KMS-11 (cell line): Measurements from ENCODE around the gene P2RX3.

Experiments
- H2AFZ ChIP-seq: fragments of 200-600 bp; sonication (generic); 2 replicates; pipeline ENCODE4 v1.6.1; 2016; ENCODE audit warnings: antibody characterized with exemption, mixed run types, low read depth
- H3K27ac ChIP-seq: fragments of 200-600 bp; sonication (generic); 2 replicates; pipeline ENCODE4 v1.6.1; 2016; ENCODE audit warnings: mild to moderate bottlenecking, mixed run types
- H3K27me3 ChIP-seq: fragments of 200-600 bp; sonication (generic); 2 replicates; pipeline ENCODE4 v1.6.1; 2017; ENCODE audit warnings: mild to moderate bottlenecking, low read depth, mixed run types, moderate library complexity; ENCODE audit not compliant: insufficient read depth
- H3K36me3 ChIP-seq: fragments of 200-600 bp; sonication (generic); 2 replicates; pipeline ENCODE4 v1.6.1; 2017; ENCODE audit warnings: mild to moderate bottlenecking, mixed run types; ENCODE audit not compliant: insufficient read depth
- H3K4me1 ChIP-seq: fragments of 200-600 bp; sonication (generic); 2 replicates; pipeline ENCODE4 v1.6.1; 2016; ENCODE audit warnings: mild to moderate bottlenecking, low read depth, mixed run types; ENCODE audit not compliant: poor library complexity, severe bottlenecking
- H3K4me2 ChIP-seq: fragments of 200-600 bp; sonication (generic); 2 replicates; pipeline ENCODE4 v1.7.0; 2016; ENCODE audit warnings: mild to moderate bottlenecking, mixed run types
- H3K4me3 ChIP-seq: fragments of 200-600 bp; sonication (generic); IDR thresholded peaks from 2 replicates; pipeline ENCODE4 v1.6.1; 2017; ENCODE audit warnings: low read depth, low read length, mixed read lengths; ENCODE audit not compliant: insufficient read depth
- H3K79me2 ChIP-seq: fragments of 200-600 bp; sonication (generic); 2 replicates; pipeline ENCODE4 v1.6.1; 2016; ENCODE audit warnings: low read depth, mixed run types; ENCODE audit not compliant: insufficient read depth
- H3K9ac ChIP-seq: fragments of 200-600 bp; sonication (generic); 2 replicates; pipeline ENCODE4 v1.6.1; 2016; ENCODE audit warnings: mild to moderate bottlenecking, mixed run types
- H4K20me1 ChIP-seq: fragments of 200-600 bp; sonication (generic); 2 replicates; pipeline ENCODE4 v1.6.1; 2016; ENCODE audit warnings: mild to moderate bottlenecking, mixed run types; ENCODE audit not compliant: insufficient read depth
- CTCF ChIP-seq: fragments of 200-600 bp; sonication (generic); conservative IDR thresholded peaks from 2 replicates; pipeline ENCODE4 v1.6.1; 2017; ENCODE audit warnings: low read depth, mild to moderate bottlenecking, antibody characterized with exemption, low read length, moderate library complexity, mixed read lengths

Gene P2RX3

GRCh38 chr11:57315491-57315890, 22.7 kb upstream of the P2RX3 start:
- Histone ChIP-seq H3K4me1 (no peaks in the 10 kb centered on the region), H4K20me1 (no peaks in the 10 kb centered on the region), H3K27ac (no peak overlapping the region), H3K4me2 (no peak overlapping the region), H3K4me3 (no peak overlapping the region), H2AFZ (no peak overlapping the region), H3K27me3 (no peaks in the 10 kb centered on the region), H3K79me2 (no peaks in the 10 kb centered on the region), H3K9ac (no peak overlapping the region), H3K36me3 (no peaks in the 10 kb centered on the region)
- TF ChIP-seq CTCF = no peak

- TF ChIP-seq CTCF = no peak
- Histone ChIP-seq H4K20me1 (no peaks in the 10 kb centered on the region), H3K4me2 (no peak overlapping the region), H3K4me3 (no peak overlapping the region), H3K27ac (no peak overlapping the region), H3K4me1 (no peaks in the 10 kb centered on the region), H3K79me2 (no peaks in the 10 kb centered on the region), H3K36me3 (no peaks in the 10 kb centered on the region), H2AFZ (no peak overlapping the region), H3K9ac (no peak overlapping the region), H3K27me3 (no peaks in the 10 kb centered on the region)
These were observed 22.1 kb upstream of the P2RX3 start for GRCh38 chr11:57316017-57316416.

GRCh38 chr11:57318178-57318577, 20.0 kb upstream of the P2RX3 start:
- Histone ChIP-seq H3K4me2 (no peak overlapping the region), H3K4me3 (no peak overlapping the region), H3K27me3 (no peaks in the 10 kb centered on the region), H3K4me1 (peaks cover 12% of the 10 kb centered on the region), H3K36me3 (no peaks in the 10 kb centered on the region), H4K20me1 (no peaks in the 10 kb centered on the region), H3K9ac (no peak overlapping the region), H2AFZ (no peak overlapping the region), H3K79me2 (peaks cover 3% of the 10 kb centered on the region; the same call in 1 of the 2 replicates), H3K27ac (no peak overlapping the region)
- TF ChIP-seq CTCF = no peak

- H3K27me3 ChIP-seq = no peaks in the 10 kb centered on the region
- H4K20me1 ChIP-seq = no peaks in the 10 kb centered on the region
- no peak overlapping the region for H3K9ac ChIP-seq
- H3K4me2 ChIP-seq = no peak overlapping the region
- H2AFZ ChIP-seq = no peak overlapping the region
- H3K79me2 ChIP-seq = peaks cover 12% of the 10 kb centered on the region; the same call in 1 of the 2 replicates
- H3K27ac ChIP-seq = no peak overlapping the region
- no peak for TF ChIP-seq CTCF
- H3K4me1 ChIP-seq = peaks cover 21% of the 10 kb centered on the region
- H3K4me3 ChIP-seq = no peak overlapping the region
- no peaks in the 10 kb centered on the region for H3K36me3 ChIP-seq
These were observed 18.0 kb upstream of the P2RX3 start for GRCh38 chr11:57320067-57320718.
